OCI-LY1 (cell line): Measurements from ENCODE around the gene MARCHF9.
A peak's percentile ranks its signal among the peaks of the same experiment; 100 is the strongest.

Source experiments
- H2AFZ ChIP-seq: fragments of 200-600 bp; sonication (generic), shearing (Covaris generic); 2 replicates; pipeline ENCODE4 v1.6.0; 2014; ENCODE audit warnings: antibody characterized with exemption, mild to moderate bottlenecking, low read length
- H3F3A ChIP-seq: fragments of 200-600 bp; sonication (generic), shearing (Covaris generic); 2 replicates; pipeline ENCODE4 v1.6.0; 2014; ENCODE audit warnings: mild to moderate bottlenecking, antibody characterized with exemption, low read length, moderate library complexity; ENCODE audit not compliant: insufficient read depth
- H3K27ac ChIP-seq: fragments of 200-600 bp; sonication (generic); 2 replicates; pipeline ENCODE4 v1.5.1; 2014; ENCODE audit warnings: low read length, mixed run types, mild to moderate bottlenecking, low read depth; ENCODE audit not compliant: poor library complexity, severe bottlenecking
- H3K27me3 ChIP-seq: fragments of 200-600 bp; sonication (generic); 2 replicates; pipeline ENCODE4 v1.6.0; 2014; ENCODE audit warnings: antibody characterized with exemption, mild to moderate bottlenecking, low read length, moderate library complexity; ENCODE audit not compliant: insufficient read depth
- H3K36me3 ChIP-seq: fragments of 200-600 bp; sonication (generic); 2 replicates; pipeline ENCODE4 v1.6.1; 2014; ENCODE audit warnings: mild to moderate bottlenecking, antibody characterized with exemption, low read length, moderate library complexity, mixed read lengths; ENCODE audit not compliant: insufficient read depth
- H3K4me1 ChIP-seq: fragments of 200-600 bp; sonication (generic); 2 replicates; pipeline ENCODE4 v1.5.1; 2014; ENCODE audit warnings: mild to moderate bottlenecking, low read length, moderate library complexity; ENCODE audit not compliant: insufficient read depth, severe bottlenecking
- H3K4me2 ChIP-seq: fragments of 200-600 bp; sonication (generic), shearing (Covaris generic); 2 replicates; pipeline ENCODE4 v1.6.1; 2014; ENCODE audit warnings: low read length
- H3K4me3 ChIP-seq: fragments of 200-600 bp; sonication (generic); 2 replicates; pipeline ENCODE4 v1.5.1; 2014; ENCODE audit warnings: low read length, low read depth, mild to moderate bottlenecking, mixed read lengths; ENCODE audit not compliant: poor library complexity, severe bottlenecking
- H3K79me2 ChIP-seq: fragments of 200-600 bp; shearing (Covaris generic); 2 replicates; pipeline ENCODE4 v1.6.1; 2016; ENCODE audit warnings: mixed run types, low read length, mixed read lengths; ENCODE audit not compliant: insufficient read depth
- H3K9ac ChIP-seq: fragments of 200-600 bp; sonication (generic), shearing (Covaris generic); 2 replicates; pipeline ENCODE4 v1.6.1; 2014; ENCODE audit warnings: mild to moderate bottlenecking, low read length, mixed read lengths
- H3K9me2 ChIP-seq: fragments of 200-600 bp; sonication (generic), shearing (Covaris generic); 2 replicates; pipeline ENCODE4 v1.6.1; 2014; ENCODE audit warnings: low read depth, mild to moderate bottlenecking, low read length, mixed read lengths
- H3K9me3 ChIP-seq: fragments of 200-600 bp; shearing (Covaris generic); 2 replicates; pipeline ENCODE4 v1.6.1; 2014; ENCODE audit warnings: low read length, mixed read lengths
- H4K20me1 ChIP-seq: fragments of 200-600 bp; sonication (generic), shearing (Covaris generic); 2 replicates; pipeline ENCODE4 v1.6.0; 2016; ENCODE audit warnings: mild to moderate bottlenecking, low read length; ENCODE audit not compliant: insufficient read depth
- EZH2 ChIP-seq: fragments of 200-600 bp; sonication (generic), shearing (Covaris generic); IDR thresholded peaks from 2 replicates; pipeline ENCODE4 v1.8.0; 2017; ENCODE audit warnings: borderline replicate concordance, mixed run types, mild to moderate bottlenecking, antibody characterized with exemption, low read length, moderate library complexity, mixed read lengths
- TF ChIP-seq, protein P1 (sequence below): fragments of 200-600 bp; sonication (generic), shearing (Covaris generic); IDR thresholded peaks from 2 replicates; pipeline ENCODE4 v1.5.1; 2017; ENCODE audit warnings: mild to moderate bottlenecking, antibody characterized with exemption, low read length, moderate library complexity, mixed read lengths

MARCHF9 gene

DNA sequence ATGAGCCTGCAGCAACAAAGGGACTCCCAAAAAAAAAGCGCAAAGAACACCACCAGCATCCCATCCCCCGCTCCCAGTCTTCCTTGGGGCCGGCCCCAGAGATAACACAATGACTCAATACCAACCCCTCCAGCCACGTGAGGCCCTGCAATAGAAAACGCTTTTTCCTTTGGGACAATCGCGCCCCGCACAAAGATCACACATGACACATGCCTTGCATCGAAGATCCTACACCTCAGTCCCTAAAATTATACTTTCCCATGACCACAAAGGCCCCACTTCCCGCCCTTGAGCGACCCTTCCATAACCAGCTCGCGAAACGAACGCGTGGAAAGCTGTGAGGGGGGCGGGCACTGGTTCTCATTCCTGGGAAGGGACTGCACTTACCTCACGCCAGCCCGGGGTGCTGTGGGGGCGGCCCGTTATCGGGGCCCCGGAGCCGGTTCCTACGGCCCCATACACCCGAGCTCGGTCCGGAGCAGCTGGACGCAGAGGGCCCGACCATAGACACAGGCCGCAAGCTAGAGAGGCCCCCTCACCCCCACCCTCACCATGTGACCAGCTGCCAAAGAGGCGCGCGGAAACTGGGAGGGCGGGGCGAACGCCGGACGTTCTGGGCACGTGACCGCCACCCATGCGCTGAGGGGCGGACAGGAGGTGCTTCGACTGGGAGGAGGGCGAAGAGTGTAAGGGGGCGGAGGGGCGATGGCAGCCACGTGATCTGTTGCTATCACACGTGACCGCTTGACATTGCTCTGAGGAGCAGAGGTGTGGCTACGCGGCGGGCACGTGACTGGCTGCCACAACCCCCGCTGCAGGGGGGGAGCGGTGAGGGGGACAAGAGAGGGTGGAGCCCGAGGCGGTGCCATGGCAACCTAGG is 2.9 kb upstream of the MARCHF9 start, which contains the start of gene CDK4:
Gene CDK4 (minus strand): TSS at position 523 of the 880 bp plus-strand sequence. CDS start 593 bp downstream, outside the sequence.
- H3K9me2 ChIP-seq, result no peaks in the 10 kb centered on the region

DNA sequence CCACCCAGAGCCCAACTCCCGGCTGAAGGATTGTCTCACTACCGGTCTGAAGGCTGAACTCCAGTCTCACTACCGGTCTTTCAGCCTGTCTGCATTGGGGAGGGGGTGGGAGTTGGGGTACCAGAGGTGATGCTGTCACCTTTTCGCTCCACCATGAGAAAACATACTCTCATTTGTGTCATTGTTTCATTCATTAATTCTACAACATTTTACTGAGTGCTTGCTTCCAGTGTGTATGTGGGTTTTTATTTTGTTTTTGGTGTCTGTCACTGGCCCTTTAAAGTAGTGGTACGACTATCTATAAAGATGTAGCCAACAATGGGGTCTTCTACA is 2.3 kb upstream of the MARCHF9 start:
- Histone ChIP-seq H3K9ac (peak overlapping the region; percentile 37; the same call in 1 of the 2 replicates), H3K79me2 (peaks cover 21% of the 10 kb centered on the region), H3F3A (no peaks in the 10 kb centered on the region), H3K4me2 (peak overlapping the region; percentile 70), H3K4me1 (peaks cover 48% of the 10 kb centered on the region), H3K27me3 (no peaks in the 10 kb centered on the region), H3K9me3 (no peaks in the 10 kb centered on the region), H3K36me3 (peaks cover 41% of the 10 kb centered on the region), H3K4me3 (peak overlapping the region; percentile 49), H4K20me1 (no peaks in the 10 kb centered on the region), H3K27ac (peak overlapping the region; percentile 64), H3K9me2 (no peaks in the 10 kb centered on the region), H2AFZ (no peak overlapping the region)
- TF ChIP-seq EZH2, result no peak
- TF ChIP-seq, protein P1, sequence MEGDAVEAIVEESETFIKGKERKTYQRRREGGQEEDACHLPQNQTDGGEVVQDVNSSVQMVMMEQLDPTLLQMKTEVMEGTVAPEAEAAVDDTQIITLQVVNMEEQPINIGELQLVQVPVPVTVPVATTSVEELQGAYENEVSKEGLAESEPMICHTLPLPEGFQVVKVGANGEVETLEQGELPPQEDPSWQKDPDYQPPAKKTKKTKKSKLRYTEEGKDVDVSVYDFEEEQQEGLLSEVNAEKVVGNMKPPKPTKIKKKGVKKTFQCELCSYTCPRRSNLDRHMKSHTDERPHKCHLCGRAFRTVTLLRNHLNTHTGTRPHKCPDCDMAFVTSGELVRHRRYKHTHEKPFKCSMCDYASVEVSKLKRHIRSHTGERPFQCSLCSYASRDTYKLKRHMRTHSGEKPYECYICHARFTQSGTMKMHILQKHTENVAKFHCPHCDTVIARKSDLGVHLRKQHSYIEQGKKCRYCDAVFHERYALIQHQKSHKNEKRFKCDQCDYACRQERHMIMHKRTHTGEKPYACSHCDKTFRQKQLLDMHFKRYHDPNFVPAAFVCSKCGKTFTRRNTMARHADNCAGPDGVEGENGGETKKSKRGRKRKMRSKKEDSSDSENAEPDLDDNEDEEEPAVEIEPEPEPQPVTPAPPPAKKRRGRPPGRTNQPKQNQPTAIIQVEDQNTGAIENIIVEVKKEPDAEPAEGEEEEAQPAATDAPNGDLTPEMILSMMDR, result no peak

More for the DNA sequence above, 2.9 kb upstream of the MARCHF9 start, which contains the start of gene CDK4:
- Histone ChIP-seq H3K27me3 (no peaks in the 10 kb centered on the region), H3F3A (no peaks in the 10 kb centered on the region), H3K9ac (peak within 1 kb of the TSS; percentile 99), H3K36me3 (peaks cover 41% of the 10 kb centered on the region), H2AFZ (no peak within 1 kb of the TSS), H3K27ac (peak within 1 kb of the TSS; percentile 64), H3K79me2 (peaks cover 21% of the 10 kb centered on the region), H3K9me3 (no peaks in the 10 kb centered on the region), H4K20me1 (no peaks in the 10 kb centered on the region), H3K4me3 (peak within 1 kb of the TSS; percentile 96), H3K4me1 (peaks cover 47% of the 10 kb centered on the region), H3K4me2 (peak within 1 kb of the TSS; percentile 98)
- TF ChIP-seq, protein P1, result no peak
- TF ChIP-seq EZH2, result no peak

DNA sequence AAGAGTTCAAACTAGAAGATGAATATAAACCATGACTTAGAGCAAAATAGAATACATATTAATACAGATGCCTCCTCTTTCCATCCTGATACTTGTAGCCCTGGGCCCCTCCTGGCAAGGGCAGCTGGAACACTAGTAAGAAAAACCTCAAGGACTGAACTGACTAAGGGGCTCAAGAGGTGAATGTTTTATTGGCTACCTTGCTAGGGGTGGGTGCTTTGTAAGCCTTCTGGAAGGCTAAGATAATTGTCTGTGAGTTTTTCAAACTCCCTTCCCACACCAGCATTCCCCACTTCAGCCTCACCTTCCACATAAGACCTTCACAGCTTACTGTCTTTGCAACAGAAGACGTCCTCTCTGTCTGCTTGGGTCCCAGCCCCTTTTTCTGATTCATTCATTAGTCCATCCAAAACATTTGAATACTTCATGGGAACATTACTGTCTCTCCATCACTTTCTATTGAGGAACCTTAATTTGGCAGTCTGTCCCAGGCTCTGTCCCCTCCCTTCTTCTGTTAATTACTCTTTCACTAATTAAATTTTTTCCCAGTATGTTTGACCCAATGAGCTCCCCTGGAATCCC is 1.1 kb upstream of the MARCHF9 start:
- H4K20me1 ChIP-seq, result no peaks in the 10 kb centered on the region
- H3K4me1 ChIP-seq, result peaks cover 48% of the 10 kb centered on the region
- no peak overlapping the region for H2AFZ ChIP-seq
- H3F3A ChIP-seq, result no peaks in the 10 kb centered on the region
- H3K9ac ChIP-seq, result peak overlapping the region; percentile 8; the same call in 1 of the 2 replicates
- H3K9me2 ChIP-seq, result no peaks in the 10 kb centered on the region
- H3K27ac ChIP-seq, result peak overlapping the region; percentile 64
- no peak for TF ChIP-seq EZH2
- TF ChIP-seq, protein P1, result no peak
- no peaks in the 10 kb centered on the region for H3K9me3 ChIP-seq
- peak overlapping the region; percentile 73 for H3K4me3 ChIP-seq
- H3K4me2 ChIP-seq, result peak overlapping the region; percentile 56; the same call in 1 of the 2 replicates
- peaks cover 21% of the 10 kb centered on the region for H3K79me2 ChIP-seq
- no peaks in the 10 kb centered on the region for H3K27me3 ChIP-seq
- peaks cover 41% of the 10 kb centered on the region for H3K36me3 ChIP-seq
